Measurements from ENCODE around the gene CASP7. TPM values are rescaled to one million over a fixed set of nuclear protein-coding genes. Genes with fewer than 3 reads are reported as not detected.
A peak's percentile ranks its signal among the peaks of the same experiment; 100 is the strongest.

CASP7 gene
- total RNA-seq, 2 donors from 2014 or later, result 14.4 to 15.6 TPM

DNA sequence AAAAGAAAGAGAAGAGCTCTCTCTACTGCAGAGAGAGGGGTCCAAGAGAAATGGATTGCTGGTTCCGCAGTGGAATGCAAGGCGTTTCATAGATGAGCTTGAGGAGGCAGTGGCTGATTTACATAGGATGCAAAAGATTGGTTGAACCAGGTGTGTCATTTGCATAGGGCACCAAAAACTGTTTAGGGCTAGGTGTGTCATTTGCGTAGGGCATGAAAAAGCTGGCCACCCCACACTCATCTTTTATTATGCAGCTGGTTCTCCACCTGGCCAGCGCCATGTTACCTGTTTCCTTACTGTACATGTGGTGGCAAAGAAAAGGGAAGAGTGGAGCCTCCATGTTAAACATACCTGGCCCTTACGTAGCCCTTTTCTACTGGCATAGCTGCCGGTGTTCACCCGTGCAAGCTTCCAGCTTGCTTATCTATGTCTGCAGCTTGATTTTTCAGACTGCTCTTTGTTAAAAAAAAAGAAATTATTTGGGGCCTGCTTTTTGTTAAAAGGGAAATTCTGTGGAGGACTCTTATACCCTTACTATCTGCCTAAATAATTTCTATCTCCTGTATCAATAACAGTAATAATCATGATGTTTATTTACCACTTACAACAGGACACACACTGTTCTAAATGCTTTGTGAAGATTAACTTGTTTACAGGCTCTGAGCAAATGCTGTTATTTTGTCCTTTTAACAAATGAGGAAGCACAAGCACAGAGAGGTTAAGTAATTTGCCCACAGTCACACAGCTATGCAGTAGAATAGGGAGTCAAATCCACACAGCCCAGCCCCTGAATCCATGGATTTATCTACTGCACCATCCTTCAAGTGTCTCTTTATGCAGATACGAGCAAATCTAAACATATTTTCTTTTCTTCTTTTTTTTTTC lies 33.3 kb downstream of the CASP7 start:
- no peak overlapping the region for H3K4me3 Mint-ChIP-seq
- peaks cover 8% of the 10 kb centered on the region for H3K36me3 Mint-ChIP-seq (ENCODE audit: low read depth)
- 74 to 83% methylated on average over 2 to 8 of the region's 8 CpGs for WGBS, 2 experiments (ENCODE audit: insufficient coverage in 1 of 2, insufficient read length in 1 of 2)
- Histone ChIP-seq H3K4me3 (ENCODE audit: low read length) (no peak overlapping the region), H3K27me3 (ENCODE audit: control insufficient read depth, insufficient read depth, low read length, poor library complexity, severe bottlenecking) (no peaks in the 10 kb centered on the region), H3K9me3 (ENCODE audit: control insufficient read depth, low read length) (no peaks in the 10 kb centered on the region), H3K36me3 (ENCODE audit: control insufficient read depth, insufficient read depth, low read length) (peaks cover 4% of the 10 kb centered on the region), H3K9ac (ENCODE audit: extremely low read depth, low read length, poor library complexity, severe bottlenecking) (no peak overlapping the region), H3K4me1 (ENCODE audit: control insufficient read depth, insufficient read depth, low read length) (peaks cover 7% of the 10 kb centered on the region), H3K27ac (ENCODE audit: low read depth, low read length) (no peak overlapping the region)
- no peaks in the 10 kb centered on the region for H3K9me3 Mint-ChIP-seq
- TF ChIP-seq, protein P1, sequence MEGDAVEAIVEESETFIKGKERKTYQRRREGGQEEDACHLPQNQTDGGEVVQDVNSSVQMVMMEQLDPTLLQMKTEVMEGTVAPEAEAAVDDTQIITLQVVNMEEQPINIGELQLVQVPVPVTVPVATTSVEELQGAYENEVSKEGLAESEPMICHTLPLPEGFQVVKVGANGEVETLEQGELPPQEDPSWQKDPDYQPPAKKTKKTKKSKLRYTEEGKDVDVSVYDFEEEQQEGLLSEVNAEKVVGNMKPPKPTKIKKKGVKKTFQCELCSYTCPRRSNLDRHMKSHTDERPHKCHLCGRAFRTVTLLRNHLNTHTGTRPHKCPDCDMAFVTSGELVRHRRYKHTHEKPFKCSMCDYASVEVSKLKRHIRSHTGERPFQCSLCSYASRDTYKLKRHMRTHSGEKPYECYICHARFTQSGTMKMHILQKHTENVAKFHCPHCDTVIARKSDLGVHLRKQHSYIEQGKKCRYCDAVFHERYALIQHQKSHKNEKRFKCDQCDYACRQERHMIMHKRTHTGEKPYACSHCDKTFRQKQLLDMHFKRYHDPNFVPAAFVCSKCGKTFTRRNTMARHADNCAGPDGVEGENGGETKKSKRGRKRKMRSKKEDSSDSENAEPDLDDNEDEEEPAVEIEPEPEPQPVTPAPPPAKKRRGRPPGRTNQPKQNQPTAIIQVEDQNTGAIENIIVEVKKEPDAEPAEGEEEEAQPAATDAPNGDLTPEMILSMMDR (conservative IDR thresholded peaks at IDR 0.05), result no peak
- H3K4me1 Mint-ChIP-seq, result peaks cover 34% of the 10 kb centered on the region
- DNase-seq, result peak; percentile 65
- H3K27ac Mint-ChIP-seq, result no peak overlapping the region
- H3K27me3 Mint-ChIP-seq (ENCODE audit: insufficient read depth), result no peaks in the 10 kb centered on the region

DNA sequence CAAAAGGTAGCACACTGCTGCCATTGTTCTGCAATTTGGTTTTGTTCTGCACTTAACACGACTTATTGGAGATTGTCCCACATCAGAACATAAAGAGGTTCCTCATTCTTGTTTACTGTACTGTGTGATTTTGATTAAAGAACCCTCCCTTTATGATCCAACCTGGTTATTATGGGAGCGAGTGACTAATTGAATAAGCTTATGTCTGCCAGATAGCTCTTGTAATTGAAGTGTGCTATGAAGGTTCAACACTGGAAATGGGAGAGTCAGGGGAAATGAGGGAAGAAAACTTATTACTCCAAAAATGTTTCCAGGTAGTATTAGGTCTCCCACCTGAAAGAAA lies 33.9 kb downstream of the CASP7 start:
- DNase-seq, result no peak
- Histone ChIP-seq H3K27me3 (ENCODE audit: control insufficient read depth, insufficient read depth, low read length, poor library complexity, severe bottlenecking) (no peaks in the 10 kb centered on the region), H3K4me1 (ENCODE audit: control insufficient read depth, insufficient read depth, low read length) (peaks cover 7% of the 10 kb centered on the region), H3K4me3 (ENCODE audit: low read length) (no peak overlapping the region), H3K9ac (ENCODE audit: extremely low read depth, low read length, poor library complexity, severe bottlenecking) (no peak overlapping the region), H3K27ac (ENCODE audit: low read depth, low read length) (no peak overlapping the region), H3K36me3 (ENCODE audit: control insufficient read depth, insufficient read depth, low read length) (peaks cover 4% of the 10 kb centered on the region), H3K9me3 (ENCODE audit: control insufficient read depth, low read length) (no peaks in the 10 kb centered on the region)
- H3K4me3 Mint-ChIP-seq, result no peak overlapping the region
- WGBS, 2 experiments (ENCODE audit: insufficient coverage in 1 of 2, insufficient read length in 1 of 2), result 95 to 100% methylated on average over 1 to 2 of the region's 2 CpGs
- TF ChIP-seq, protein P1 (conservative IDR thresholded peaks at IDR 0.05), result no peak
- no peak overlapping the region for H3K27ac Mint-ChIP-seq
- H3K9me3 Mint-ChIP-seq, result no peaks in the 10 kb centered on the region
- no peaks in the 10 kb centered on the region for H3K27me3 Mint-ChIP-seq (ENCODE audit: insufficient read depth)
- peaks cover 34% of the 10 kb centered on the region for H3K4me1 Mint-ChIP-seq
- H3K36me3 Mint-ChIP-seq (ENCODE audit: low read depth), result peaks cover 11% of the 10 kb centered on the region

DNA sequence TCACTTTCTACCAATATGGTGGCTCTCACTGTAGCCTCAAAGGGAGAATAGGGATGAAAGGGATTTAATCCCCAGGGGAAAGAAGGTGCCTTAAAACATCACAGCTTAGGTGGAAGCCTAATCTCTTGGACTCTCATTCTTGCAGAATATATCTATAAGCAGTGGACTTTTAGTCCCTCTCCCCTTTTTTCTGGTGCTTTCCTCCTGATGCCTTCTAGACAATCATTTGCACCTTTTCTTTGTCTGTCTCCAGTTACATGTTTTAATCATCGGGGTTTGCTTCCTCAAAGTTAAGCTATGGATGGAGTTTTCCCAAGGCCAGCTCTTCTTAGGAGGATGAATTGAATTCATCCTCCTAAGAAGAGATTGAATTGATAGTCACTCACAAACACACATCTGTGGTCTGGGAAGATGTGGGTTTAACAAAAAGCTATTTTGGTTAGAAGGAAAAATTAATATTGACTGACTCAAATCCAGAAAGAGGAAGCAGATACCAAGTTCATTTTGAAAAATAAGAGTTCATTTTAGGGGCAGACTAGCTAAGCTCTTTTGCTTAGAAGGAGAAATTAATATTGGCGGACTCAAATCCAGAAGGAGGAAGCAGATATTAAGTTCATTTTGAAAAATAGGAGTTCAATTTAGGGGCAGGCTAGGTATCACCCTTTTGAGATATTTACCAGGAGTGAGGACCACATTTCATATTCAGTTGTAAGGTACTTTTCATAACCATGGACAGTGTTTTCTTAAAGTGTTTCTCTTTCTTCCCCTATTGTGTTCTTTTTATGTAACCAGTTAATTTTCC lies 36.6 kb downstream of the CASP7 start:
- peaks cover under 1% of the 10 kb centered on the region for H3K4me1 ChIP-seq (ENCODE audit: control insufficient read depth, insufficient read depth, low read length)
- no peaks in the 10 kb centered on the region for H3K9me3 ChIP-seq (ENCODE audit: control insufficient read depth, low read length)
- no peaks in the 10 kb centered on the region for H3K27me3 ChIP-seq (ENCODE audit: control insufficient read depth, insufficient read depth, low read length, poor library complexity, severe bottlenecking)
- Mint-ChIP-seq H3K4me3 (no peak overlapping the region), H3K27me3 (ENCODE audit: insufficient read depth) (no peaks in the 10 kb centered on the region), H3K27ac (no peak overlapping the region), H3K4me1 (peaks cover 9% of the 10 kb centered on the region), H3K36me3 (ENCODE audit: low read depth) (peaks cover 21% of the 10 kb centered on the region), H3K9me3 (no peaks in the 10 kb centered on the region)
- TF ChIP-seq, protein P1 (conservative IDR thresholded peaks at IDR 0.05), result no peak
- peaks cover 4% of the 10 kb centered on the region for H3K36me3 ChIP-seq (ENCODE audit: control insufficient read depth, insufficient read depth, low read length)
- WGBS, 2 experiments (ENCODE audit: insufficient coverage in 1 of 2, insufficient read length in 1 of 2), result 78 to 89% methylated on average over 1 to 2 of the region's 2 CpGs
- H3K9ac ChIP-seq (ENCODE audit: extremely low read depth, low read length, poor library complexity, severe bottlenecking), result no peak overlapping the region
- DNase-seq, result no peak
- no peak overlapping the region for H3K27ac ChIP-seq (ENCODE audit: low read depth, low read length)
- no peak overlapping the region for H3K4me3 ChIP-seq (ENCODE audit: low read length)

All from endodermal cell (in vitro differentiated cells).